Adrenal gland (tissue), 12 donors: Measurements from ENCODE around the gene LAPTM5. TPM values are rescaled to one million over a fixed set of nuclear protein-coding genes. Genes with fewer than 3 reads are reported as not detected.
"Not testable (repeated sequence)": the region's sequence is repeated elsewhere in the genome, so short reads cannot be mapped to it uniquely, and the experiment has no call there.

Source experiments
- DNase-seq, 7 donors: peaks; one replicate each; pipeline ENCODE4 v3.0.0-alpha.2; 2019 to 2020
- H3K27ac ChIP-seq, 5 donors: fragments of 200-600 bp; sonication (generic) in 4 of 5; 1 replicate in 3 of 5; 2 replicates in 2 of 5; pipeline versions ENCODE4 v1.5.1 to v1.8.0; 2016 to 2020; ENCODE audit warnings: mild to moderate bottlenecking in 1 of 5
- H3K27me3 ChIP-seq: fragments of 200-600 bp; 2 replicates; pipeline ENCODE4 v1.8.0; 2021
- H3K36me3 ChIP-seq, 2 donors: fragments of 200-600 bp; replicated peaks in 1 of 2; 1 replicate in 1 of 2; 2 replicates in 1 of 2; pipeline versions ENCODE4 v1.5.1 to v1.8.0; 2018 to 2022
- H3K4me1 ChIP-seq, 2 donors: fragments of 200-600 bp; replicated peaks in 1 of 2; 1 replicate in 1 of 2; 2 replicates in 1 of 2; pipeline versions ENCODE4 v1.5.1 to v1.8.0; 2018 to 2021
- H3K4me3 ChIP-seq, 4 donors: fragments of 200-600 bp; sonication (generic) in 3 of 4; one replicate each; pipeline ENCODE4 v1.5.1; 2016 to 2018
- H3K9me3 ChIP-seq, 3 donors: fragments of 200-600 bp; sonication (generic) in 1 of 3; replicated peaks in 1 of 3; 1 replicate in 2 of 3; 2 replicates in 1 of 3; pipeline versions ENCODE4 v1.5.1 to v1.8.0; 2016 to 2021
- CTCF ChIP-seq, 6 experiments: fragments of 450-650 bp in 4 of 6; fragments of 200-600 bp in 2 of 6; sonication (generic) in 1 of 6; IDR thresholded peaks; 1 replicate in 5 of 6; 2 replicates in 1 of 6; pipeline versions ENCODE4 v1.5.1 to v1.8.0; 2016 to 2021; ENCODE audit warnings: antibody characterized with exemption in 6 of 6, mild to moderate bottlenecking in 2 of 6, moderate library complexity in 1 of 6
- POLR2A ChIP-seq, 2 donors: fragments of 450-650 bp; IDR thresholded peaks; one replicate each; pipeline ENCODE4 v1.6.1; 2017; ENCODE audit warnings: antibody characterized with exemption in 2 of 2, mild to moderate bottlenecking in 2 of 2, moderate library complexity in 1 of 2
- WGBS, 4 donors: extraction: QIAGEN DNeasy Blood & Tissue Kit in 2 of 4; methylation state at CpG; one replicate each; pipeline versions ENCODE4 v1.1.5 to v1.1.7; 2013 to 2017; 5-methylcytosine and 5-hydroxymethylcytosine counted together
- intact Hi-C, 2 donors: fragments of 100-400 bp; cut with DNase I; formaldehyde crosslinking; loops; one replicate each; pipeline versions ENCODE4 v1.14.1 to v1.15.0; 2022 to 2023
- polyA plus RNA-seq, 3 donors: library from polyadenylated mRNA; stranded (reverse); fragments of 200-250 nt in 2 of 3; fragments of 350-450 nt in 1 of 3; fragmentation: Illumina TruSeq in 1 of 3; extraction: RNeasy Lipid Tissue Mini Kit (QIAGEN cat#74804) in 1 of 3; gene quantifications; one replicate each; pipeline ENCODE4 v1.2.3, GENCODE V29; 2013 to 2014
- total RNA-seq, 9 donors: library from RNA; depleted of rRNA in 4 of 9; stranded (reverse); fragments of >200 nt in 4 of 9; fragments of 120-200 nt in 1 of 9; fragmentation: NEBNext Ultra II Directional in 1 of 9; extraction: Animal tissue kit (Norgen Biotek cat#: 25700) in 1 of 9; gene quantifications; one replicate each; pipeline versions ENCODE4 v1.1.0 to v1.2.4, GENCODE V29; 2013 to 2023
- donor health status: healthy with polysubstance abuse.
- donor health status: Bipolar disorder and iron deficiency.
- donor health status: DM: yes; HTN: yes; CAD: no.
- donor health status: DM: no; HTN: no; CAD: no.
- donor health status: DM: no; HTN: no; CAD: no.
- donor health status: DM: yes; HTN: yes; CAD: no.

The LAPTM5 gene
- total and polyA plus RNA-seq, 12 donors, result 7.8 to 177 (median 109) TPM

GRCh38 chr1:30793209-30793608, 35.6 kb upstream of the LAPTM5 start:
- intact Hi-C loops, result no loop called here
- Histone ChIP-seq H3K27ac (no peak overlapping the region), H3K36me3 (no peaks in the 10 kb centered on the region), H3K27me3 (no peaks in the 10 kb centered on the region), H3K4me1 (peaks cover 20 to 28% of the 10 kb centered on the region in 2 donors), H3K4me3 (no peak overlapping the region), H3K9me3 (no peaks in the 10 kb centered on the region)
- 80 to 90% (median 87%) methylated on average over 9 to 16 of the region's 16 CpGs for WGBS, 4 donors
- DNase-seq, result no peak
- TF ChIP-seq POLR2A (IDR thresholded peaks at IDR 0.05), result no peak
- TF ChIP-seq CTCF (IDR thresholded peaks at IDR 0.05), result no peak

DNA sequence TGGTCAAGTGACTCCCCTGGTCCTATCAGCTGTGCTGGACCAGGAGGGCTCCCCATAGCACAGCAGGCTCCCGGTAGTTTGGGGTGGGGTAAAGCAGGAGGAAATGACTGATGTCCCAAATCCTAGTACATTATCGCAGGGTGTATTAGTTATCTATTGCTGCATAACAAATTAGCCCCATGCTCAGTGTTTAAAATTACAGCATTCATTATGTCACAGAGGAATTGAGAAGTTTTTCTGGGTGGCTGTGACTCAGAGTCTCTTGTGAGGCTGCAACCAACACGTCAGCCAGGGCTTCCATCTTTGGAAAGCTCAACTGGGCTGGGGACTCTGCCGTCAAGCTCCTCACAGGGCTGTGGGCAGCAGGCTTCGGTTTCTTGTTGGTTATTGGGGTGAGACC, 34.3 kb upstream of the LAPTM5 start:
- WGBS, 4 donors, result 89 to 95% (median 89%) methylated on average over 3 to 5 of the region's 5 CpGs
- Histone ChIP-seq H3K27me3 (no peaks in the 10 kb centered on the region), H3K4me3 (no peak overlapping the region), H3K36me3 (no peaks in the 10 kb centered on the region), H3K9me3 (no peaks in the 10 kb centered on the region), H3K27ac (no peak overlapping the region), H3K4me1 (peaks cover 11 to 19% of the 10 kb centered on the region in 2 donors)
- TF ChIP-seq POLR2A (IDR thresholded peaks at IDR 0.05) (no peak), CTCF (IDR thresholded peaks at IDR 0.05) (no peak)
- no peak for DNase-seq
- intact Hi-C loops, result no loop called here

DNA sequence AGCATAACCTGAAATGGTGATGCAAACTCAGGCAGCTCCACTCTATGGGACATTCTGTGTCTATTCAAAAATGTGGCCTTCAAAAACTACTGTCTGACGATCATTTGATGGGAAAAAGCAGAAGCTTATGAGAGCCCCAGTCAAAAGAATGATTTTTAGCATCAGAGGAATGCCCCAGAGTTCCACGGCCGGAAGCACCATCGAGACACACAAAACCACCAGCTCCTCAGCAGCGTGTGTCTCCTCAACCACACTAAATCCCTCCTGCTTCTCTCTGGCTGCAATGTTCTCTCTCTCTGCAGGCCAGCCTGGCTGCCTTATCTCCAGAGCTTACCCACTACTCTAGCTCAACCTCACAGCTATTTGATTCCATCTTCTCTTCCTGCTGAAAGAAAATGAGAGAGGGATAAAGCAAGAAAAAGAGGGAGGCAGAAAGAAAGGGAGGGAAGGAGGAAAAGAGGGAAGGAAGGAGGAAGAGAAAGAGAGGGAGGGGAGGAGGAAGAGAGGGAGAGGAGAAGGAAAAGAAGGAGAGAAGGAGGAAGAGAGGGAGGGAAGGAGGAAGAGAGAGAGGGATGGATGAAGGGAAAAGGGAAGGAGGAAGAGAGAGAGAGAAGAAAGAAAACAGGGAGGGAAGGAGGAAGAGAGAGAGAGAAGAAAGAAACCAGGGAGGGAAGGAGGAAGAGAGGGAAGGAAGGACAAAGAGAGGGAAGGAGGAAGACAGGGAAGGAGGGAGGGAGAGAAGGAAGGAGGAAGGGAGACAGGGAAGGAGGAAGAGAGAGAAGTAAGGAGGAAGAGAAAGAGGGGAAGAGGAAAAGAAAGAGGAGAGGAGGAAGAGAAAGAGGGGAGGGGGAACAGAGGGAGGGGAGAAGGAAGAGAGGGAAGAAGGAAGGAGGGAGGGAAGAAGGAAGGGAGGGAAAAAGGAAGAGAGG, 33.5 kb upstream of the LAPTM5 start:
- Histone ChIP-seq H3K9me3 (no peaks in the 10 kb centered on the region), H3K27ac (peak overlapping the region in 1 of 5 donors; percentile 26), H3K36me3 (no peaks in the 10 kb centered on the region), H3K4me1 (peaks cover 16 to 24% of the 10 kb centered on the region in 2 donors), H3K4me3 (no peak overlapping the region), H3K27me3 (no peaks in the 10 kb centered on the region)
- TF ChIP-seq POLR2A (IDR thresholded peaks at IDR 0.05) (no peak), CTCF (IDR thresholded peaks at IDR 0.05) (no peak)
- no peak for DNase-seq
- intact Hi-C loops, result no loop called here
- WGBS, 4 donors, result 60 to 73% (median 65%) methylated on average over 5 of the region's 5 CpGs

DNA sequence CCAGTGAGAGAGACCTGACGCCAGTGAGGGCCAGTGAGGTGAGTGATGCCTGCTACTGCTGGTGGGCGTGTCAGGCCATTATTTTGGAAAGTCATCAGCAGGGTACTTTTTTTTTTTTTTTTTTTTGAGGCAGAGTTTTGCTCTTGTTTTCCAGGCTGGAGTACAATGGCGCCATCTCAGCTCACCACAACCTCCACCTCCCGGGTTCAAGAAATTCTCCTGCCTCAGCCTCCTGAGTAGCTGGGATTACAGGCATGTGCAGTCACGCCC, 32.6 kb upstream of the LAPTM5 start:
- WGBS, 4 donors, result 89 to 98% (median 95%) methylated on average over 5 of the region's 5 CpGs
- H3K9me3 ChIP-seq, DNase-seq, intact Hi-C loops, H3K27me3 ChIP-seq, H3K36me3 ChIP-seq, H3K4me3 ChIP-seq, H3K27ac ChIP-seq: not testable (repeated sequence)
- H3K4me1 ChIP-seq, result peaks cover 24 to 30% of the 10 kb centered on the region in 2 donors
